Mammary epithelial cell (primary cell): ENCODE measurements around the gene TMEM39A.

Experiments used
- EZH2 ChIP-seq: IDR thresholded peaks from 2 replicates; pipeline ENCODE4 v1.6.1; 2012; ENCODE audit warnings: low read length, inconsistent platforms, borderline replicate concordance
- TF ChIP-seq, protein P1 (sequence below), 2 donors: IDR thresholded peaks in 1 of 2; conservative IDR thresholded peaks in 1 of 2; 2 replicates each; pipeline ENCODE4 v1.5.1; 2011 to 2012; ENCODE audit warnings: inconsistent platforms in 2 of 2, low read length in 2 of 2, mild to moderate bottlenecking in 2 of 2, control low read depth in 1 of 2, low read depth in 1 of 2; ENCODE audit not compliant: insufficient read depth in 1 of 2; ENCODE audit errors: extremely low read depth in 1 of 2

DNA sequence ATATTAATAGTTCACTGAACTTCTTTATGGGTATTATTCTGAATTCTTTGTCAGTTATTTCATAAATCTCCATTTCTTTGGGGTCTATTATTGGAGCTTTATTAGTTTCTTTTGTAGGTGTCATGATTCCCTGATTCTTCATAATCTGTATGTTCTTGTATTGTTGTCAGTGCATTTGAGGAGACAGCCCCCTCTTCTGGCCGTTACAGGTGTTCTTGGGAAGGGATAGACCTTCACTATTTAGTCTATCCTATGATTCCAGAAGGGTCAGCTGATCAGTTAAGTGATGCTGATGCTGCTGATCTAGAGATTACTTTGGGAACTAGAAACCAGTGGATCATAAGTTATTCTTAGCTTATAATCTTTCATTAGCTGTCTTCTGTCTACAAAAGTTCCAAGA, 34.9 kb downstream of the TMEM39A start:
- TF ChIP-seq, protein P1, sequence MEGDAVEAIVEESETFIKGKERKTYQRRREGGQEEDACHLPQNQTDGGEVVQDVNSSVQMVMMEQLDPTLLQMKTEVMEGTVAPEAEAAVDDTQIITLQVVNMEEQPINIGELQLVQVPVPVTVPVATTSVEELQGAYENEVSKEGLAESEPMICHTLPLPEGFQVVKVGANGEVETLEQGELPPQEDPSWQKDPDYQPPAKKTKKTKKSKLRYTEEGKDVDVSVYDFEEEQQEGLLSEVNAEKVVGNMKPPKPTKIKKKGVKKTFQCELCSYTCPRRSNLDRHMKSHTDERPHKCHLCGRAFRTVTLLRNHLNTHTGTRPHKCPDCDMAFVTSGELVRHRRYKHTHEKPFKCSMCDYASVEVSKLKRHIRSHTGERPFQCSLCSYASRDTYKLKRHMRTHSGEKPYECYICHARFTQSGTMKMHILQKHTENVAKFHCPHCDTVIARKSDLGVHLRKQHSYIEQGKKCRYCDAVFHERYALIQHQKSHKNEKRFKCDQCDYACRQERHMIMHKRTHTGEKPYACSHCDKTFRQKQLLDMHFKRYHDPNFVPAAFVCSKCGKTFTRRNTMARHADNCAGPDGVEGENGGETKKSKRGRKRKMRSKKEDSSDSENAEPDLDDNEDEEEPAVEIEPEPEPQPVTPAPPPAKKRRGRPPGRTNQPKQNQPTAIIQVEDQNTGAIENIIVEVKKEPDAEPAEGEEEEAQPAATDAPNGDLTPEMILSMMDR (conservative IDR thresholded peaks at IDR 0.05 in 1 of 2, IDR thresholded peaks at IDR 0.05 in 1 of 2; ENCODE audit: extremely low read depth in 1 of 2, insufficient read depth in 1 of 2, low read depth in 1 of 2, low read length in 2 of 2), result no peak
- no peak for TF ChIP-seq EZH2
